NCI-H345 treated with DMSO at 0.1 percent for 48 hours (cell line): Measurements from ENCODE around the gene ADAP1.
A peak's percentile ranks its signal among the peaks of the same experiment; 100 is the strongest.

Source experiments
- DNase-seq: peaks from one replicate; lab custom pipeline; 2025; ENCODE audit not compliant: unreplicated experiment; lab: John Stamatoyannopoulos, UW

The ADAP1 gene

GRCh38 chr7:910441-910861 is 44.0 kb downstream of the ADAP1 start:
- DNase-seq, result no peak

GRCh38 chr7:909358-910329 is 44.8 kb downstream of the ADAP1 start:
- no peak for DNase-seq

- DNase-seq, result peak; percentile 12
Observed at GRCh38 chr7:908591-909357, 45.7 kb downstream of the ADAP1 start.

GRCh38 chr7:908159-908581 is 46.3 kb downstream of the ADAP1 start:
- DNase-seq, result no peak

- no peak for DNase-seq
Observed at GRCh38 chr7:907158-907980, 47.1 kb downstream of the ADAP1 start.

GRCh38 chr7:906776-907157 is 47.7 kb downstream of the ADAP1 start:
- DNase-seq, result no peak

GRCh38 chr7:904847-905246 is 49.6 kb downstream of the ADAP1 start:
- no peak for DNase-seq

- DNase-seq, result no peak
Observed at GRCh38 chr7:903921-904755, 50.3 kb downstream of the ADAP1 start.

- no peak for DNase-seq
Observed at GRCh38 chr7:902996-903395, 51.5 kb downstream of the ADAP1 start.

GRCh38 chr7:901388-902154 is 52.9 kb downstream of the ADAP1 start:
- DNase-seq, result peak; percentile 31

GRCh38 chr7:901041-901387 is 53.5 kb downstream of the ADAP1 start:
- DNase-seq, result no peak

GRCh38 chr7:900331-901040 is 54.0 kb downstream of the ADAP1 start:
- DNase-seq, result no peak

- no peak for DNase-seq
Observed at GRCh38 chr7:899806-900205, 54.7 kb downstream of the ADAP1 start.

- no peak for DNase-seq
Observed at GRCh38 chr7:898855-899681, 55.4 kb downstream of the ADAP1 start.

- DNase-seq, result no peak
Observed at GRCh38 chr7:898460-898854, 56.0 kb downstream of the ADAP1 start.

GRCh38 chr7:897771-898376 is 56.6 kb downstream of the ADAP1 start:
- no peak for DNase-seq

GRCh38 chr7:897086-897485 is 57.4 kb downstream of the ADAP1 start:
- DNase-seq, result no peak
